H1 (cell line): ENCODE data around the gene CSNK1A1. TPM values are rescaled to one million over a fixed set of nuclear protein-coding genes. Genes with fewer than 3 reads are reported as not detected.

Source experiments
- CTCF ChIA-PET: fragments of 300-600 bp; sonication (Branson Sonifier 250); formaldehyde crosslinking; loops from one replicate; lab custom pipeline; 2021; ENCODE audit not compliant: partially characterized antibody; lab: Charles Lee
- POLR2A ChIA-PET: fragments of 300-600 bp; sonication (Branson Sonifier 250); formaldehyde crosslinking; loops from one replicate; lab custom pipeline; 2021; ENCODE audit warnings: inconsistent platforms; ENCODE audit not compliant: partially characterized antibody; lab: Charles Lee
- DNase-seq, 2 experiments: peaks; one replicate each; pipeline versions ENCODE4 v3.0.0 to v3.0.0-alpha.2; 2010 to 2022; ENCODE audit warnings: low spot score in 2 of 2, low read depth in 1 of 2, mixed read lengths in 1 of 2
- FAIRE-seq: peaks from 2 replicates; lab custom pipeline; 2011; peaks lifted over from hg19 to GRCh38; lab: Jason Lieb, UNC
- H2AFZ ChIP-seq: 2 replicates; pipeline ENCODE4 v1.8.1; 2012; ENCODE audit warnings: low read length, inconsistent platforms
- H2AK5ac ChIP-seq: 2 replicates; pipeline ENCODE4 v1.6.1; 2013; ENCODE audit warnings: low read depth, low read length
- H2BK120ac ChIP-seq: replicated peaks from 2 replicates; pipeline ENCODE3; 2013; ENCODE audit warnings: low read depth, low read length, inconsistent platforms
- H2BK12ac ChIP-seq: 2 replicates; pipeline ENCODE4 v1.6.1; 2013; ENCODE audit warnings: low read depth, low read length
- H2BK15ac ChIP-seq: 2 replicates; pipeline ENCODE4 v1.6.1; 2013; ENCODE audit warnings: low read length
- H2BK20ac ChIP-seq: 2 replicates; pipeline ENCODE4 v1.6.1; 2013; ENCODE audit warnings: low read length
- H2BK5ac ChIP-seq: 2 replicates; pipeline ENCODE4 v1.6.1; 2013; ENCODE audit warnings: low read depth, low read length
- H3K14ac ChIP-seq: 2 replicates; pipeline ENCODE4 v1.6.1; 2013; ENCODE audit warnings: inconsistent platforms; ENCODE audit not compliant: insufficient read length
- H3K18ac ChIP-seq: 2 replicates; pipeline ENCODE4 v1.6.1; 2013; ENCODE audit warnings: low read length; ENCODE audit errors: extremely low read depth
- H3K23ac ChIP-seq: 2 replicates; pipeline ENCODE4 v1.6.1; 2013; ENCODE audit warnings: inconsistent platforms; ENCODE audit not compliant: insufficient read length
- H3K23me2 ChIP-seq: 2 replicates; pipeline ENCODE4 v1.6.1; 2013; ENCODE audit warnings: low read depth, low read length
- H3K27ac ChIP-seq: 2 replicates; pipeline ENCODE4 v1.6.1; 2011; ENCODE audit warnings: low read depth, low read length, inconsistent platforms
- H3K27me3 ChIP-seq, 4 experiments: replicated peaks in 1 of 4; 1 replicate in 1 of 4; 2 replicates in 3 of 4; pipeline versions ENCODE4 v1.6.1 to v1.8.1; 2011 to 2013; ENCODE audit warnings: low read length in 3 of 4, mild to moderate bottlenecking in 3 of 4, inconsistent platforms in 2 of 4, mixed read lengths in 2 of 4, moderate library complexity in 1 of 4; ENCODE audit not compliant: control insufficient read depth in 3 of 4, insufficient read depth in 3 of 4; ENCODE audit errors: extremely low read depth in 1 of 4
- H3K36me3 ChIP-seq, 4 experiments: 2 replicates each; pipeline versions ENCODE4 v1.6.1 to v1.8.1; 2011 to 2013; ENCODE audit warnings: mild to moderate bottlenecking in 4 of 4, low read length in 3 of 4, moderate library complexity in 2 of 4, control low read depth in 1 of 4, inconsistent platforms in 1 of 4; ENCODE audit not compliant: insufficient read depth in 4 of 4, control insufficient read depth in 2 of 4
- H3K4ac ChIP-seq: replicated peaks from 2 replicates; pipeline ENCODE3; 2013; ENCODE audit warnings: low read length, low read depth, mixed read lengths, inconsistent platforms; ENCODE audit not compliant: insufficient read length
- H3K4me1 ChIP-seq, 4 experiments: replicated peaks in 1 of 4; 1 replicate in 1 of 4; 2 replicates in 3 of 4; pipeline versions ENCODE4 v1.6.1 to v1.8.1; 2011 to 2013; ENCODE audit warnings: low read length in 3 of 4, inconsistent platforms in 2 of 4, mixed read lengths in 1 of 4; ENCODE audit not compliant: insufficient read depth in 4 of 4, control insufficient read depth in 3 of 4
- H3K4me2 ChIP-seq, 2 experiments: 2 replicates each; pipeline versions ENCODE4 v1.6.1 to v1.8.1; 2011 to 2013; ENCODE audit warnings: low read depth in 2 of 2, low read length in 2 of 2, control low read depth in 1 of 2, inconsistent platforms in 1 of 2, mild to moderate bottlenecking in 1 of 2; ENCODE audit not compliant: insufficient read depth in 1 of 2
- H3K4me3 ChIP-seq, 4 experiments: fragments of 200-600, 300-600 bp in 1 of 4; sonication (generic), shearing (Covaris generic), sonication (Bioruptor Twin) in 1 of 4; 2 replicates each; pipeline versions ENCODE4 v1.5.1 to v1.8.1; 2011 to 2016; ENCODE audit warnings: low read length in 4 of 4, low read depth in 3 of 4, control low read depth in 2 of 4, inconsistent platforms in 2 of 4, mild to moderate bottlenecking in 2 of 4, mixed read lengths in 1 of 4, moderate library complexity in 1 of 4; ENCODE audit not compliant: insufficient read depth in 2 of 4; ENCODE audit errors: extremely low read depth in 1 of 4
- H3K56ac ChIP-seq: replicated peaks from 2 replicates; pipeline ENCODE3; 2013; ENCODE audit warnings: low read depth, mild to moderate bottlenecking, mixed read lengths, low read length, inconsistent platforms; ENCODE audit not compliant: insufficient read length
- H3K79me1 ChIP-seq: 2 replicates; pipeline ENCODE4 v1.6.1; 2013; ENCODE audit warnings: low read depth, low read length, control low read depth
- H3K79me2 ChIP-seq, 2 experiments: 2 replicates each; pipeline versions ENCODE4 v1.6.1 to v1.8.1; 2012 to 2013; ENCODE audit warnings: low read length in 2 of 2, mild to moderate bottlenecking in 2 of 2, inconsistent platforms in 1 of 2; ENCODE audit not compliant: insufficient read depth in 2 of 2, control insufficient read depth in 1 of 2
- H3K9ac ChIP-seq, 4 experiments: replicated peaks in 1 of 4; 1 replicate in 1 of 4; 2 replicates in 3 of 4; pipeline versions ENCODE4 v1.6.1 to v1.8.1; 2011 to 2013; ENCODE audit warnings: low read depth in 3 of 4, low read length in 3 of 4, control low read depth in 2 of 4, mild to moderate bottlenecking in 2 of 4, moderate library complexity in 2 of 4, inconsistent platforms in 1 of 4; ENCODE audit errors: extremely low read depth in 1 of 4
- H3K9me3 ChIP-seq, 2 experiments: 2 replicates each; pipeline versions ENCODE4 v1.6.1 to v1.8.1; 2012 to 2013; ENCODE audit warnings: mild to moderate bottlenecking in 2 of 2, moderate library complexity in 2 of 2, control low read depth in 1 of 2, inconsistent platforms in 1 of 2, low read depth in 1 of 2, low read length in 1 of 2, mixed read lengths in 1 of 2; ENCODE audit not compliant: insufficient read depth in 2 of 2
- H4K20me1 ChIP-seq, 2 experiments: replicated peaks in 1 of 2; 2 replicates each; pipeline versions ENCODE3 to v1.8.1; 2011 to 2013; ENCODE audit warnings: inconsistent platforms in 2 of 2, low read length in 2 of 2, mild to moderate bottlenecking in 1 of 2; ENCODE audit not compliant: insufficient read depth in 2 of 2, control insufficient read depth in 1 of 2
- H4K5ac ChIP-seq: 2 replicates; pipeline ENCODE4 v1.6.1; 2013; ENCODE audit warnings: low read length, low read depth, mixed read lengths, inconsistent platforms; ENCODE audit not compliant: insufficient read length
- H4K8ac ChIP-seq: 2 replicates; pipeline ENCODE4 v1.8.0; 2013; ENCODE audit warnings: mild to moderate bottlenecking, moderate library complexity, low read length, inconsistent platforms; ENCODE audit not compliant: insufficient read depth; ENCODE audit errors: extremely low read depth
- H4K91ac ChIP-seq: replicated peaks from 2 replicates; pipeline ENCODE3; 2013; ENCODE audit warnings: low read length, mixed read lengths, inconsistent platforms; ENCODE audit not compliant: insufficient read length
- BRCA1 ChIP-seq: IDR thresholded peaks from 2 replicates; pipeline ENCODE4 v1.6.1; 2012; ENCODE audit warnings: low read depth, low read length, improper control_type of control experiment
- HDAC6 ChIP-seq: IDR thresholded peaks from one replicate; pipeline ENCODE4 v1.7.1; 2012; ENCODE audit warnings: low read depth, mild to moderate bottlenecking, inconsistent platforms, low read length, moderate library complexity
- MAX ChIP-seq: IDR thresholded peaks from 2 replicates; pipeline ENCODE4 v1.6.1; 2012; ENCODE audit warnings: inconsistent platforms
- POLR2AphosphoS5 ChIP-seq: IDR thresholded peaks from 2 replicates; pipeline ENCODE4 v1.6.1; 2011; ENCODE audit warnings: low read depth, low read length
- RAD21 ChIP-seq, 2 experiments: IDR thresholded peaks in 1 of 2; conservative IDR thresholded peaks in 1 of 2; 2 replicates each; pipeline ENCODE4 v1.6.1; 2011; ENCODE audit warnings: low read depth in 2 of 2, low read length in 2 of 2, improper control_type of control experiment in 1 of 2, inconsistent platforms in 1 of 2, mild to moderate bottlenecking in 1 of 2, moderate library complexity in 1 of 2
- SP4 ChIP-seq: IDR thresholded peaks from 2 replicates; pipeline ENCODE4 v1.6.1; 2012; ENCODE audit warnings: low read length, inconsistent platforms
- WGBS, 2 experiments: shearing (Covaris generic) in 1 of 2; methylation state at CpG; one replicate each; pipeline versions ENCODE4 v1.1.6 to v1.1.7; 2013 to 2015; ENCODE audit warnings: low lambda C conversion rate in 2 of 2, mixed read lengths in 2 of 2, inconsistent platforms in 1 of 2, low coverage in 1 of 2, missing lambda C conversion rate in 1 of 2; ENCODE audit not compliant: insufficient replicate concordance in 2 of 2, insufficient coverage in 1 of 2, insufficient read length in 1 of 2; ENCODE audit errors: extremely low coverage in 1 of 2, missing lambda C conversion rate in 1 of 2; 5-methylcytosine and 5-hydroxymethylcytosine counted together
- polyA plus RNA-seq, 7 experiments: library from polyadenylated mRNA; depleted of rRNA in 3 of 7; stranded (reverse) in 5 of 7; unstranded in 2 of 7; fragments of >200 nt in 5 of 7; fragments of 200-250 nt in 2 of 7; gene quantifications; 1 replicate in 5 of 7; 2 replicates in 1 of 7; 4 replicates in 1 of 7; pipeline versions ENCODE4 v1.2.1 to v1.2.3, GENCODE V29; 2011 to 2013; ENCODE audit warnings: missing spikeins in 2 of 7, mixed read lengths in 2 of 7
- total RNA-seq: library from RNA; stranded (reverse); fragmentation: NEBNext Ultra II Directional; extraction: Animal tissue kit (Norgen Biotek cat#: 25700); gene quantifications from 2 replicates; pipeline ENCODE4 v1.2.1, GENCODE V29; 2021

CSNK1A1 gene
- total and polyA plus RNA-seq, 2 of the 8 experiments (the other 6 are each of a cell fraction or from before 2014, with no cell fraction given), result 61.2 to 244 TPM

GRCh38 chr5:149528281-149529060 lies 22.8 kb downstream of the CSNK1A1 start:
- 81% methylated on average over 4 of the region's 4 CpGs; no CpG with 5 or more reads in 1 of the 2 experiments for whole genome bisulfite sequencing, 2 experiments
- ChIA-PET CTCF (interaction anchor here (0.9 to 1.4 kb wide), 6 partner anchors 9 to 139 kb away, joined by 3 to 4 read pairs (median 4); no protein-coding TSS in a partner anchor), POLR2A (interaction anchor here (1.0 to 1.9 kb wide), 3 partner anchors 10 to 18 kb away, joined by 3 to 14 read pairs (median 7); no protein-coding TSS in a partner anchor)

More at GRCh38 chr5:149528281-149529060, 22.8 kb downstream of the CSNK1A1 start:
- no peaks in the 10 kb centered on the region for H3K27me3 ChIP-seq
- H4K5ac ChIP-seq, result no peak overlapping the region
- H3K79me2 ChIP-seq, result peaks cover 49 to 100% of the 10 kb centered on the region in 2 experiments
- no peak for TF ChIP-seq HDAC6
- no peak for TF ChIP-seq BRCA1
- no peak for TF ChIP-seq RAD21 (IDR thresholded peaks at IDR 0.05 in 1 of 2, conservative IDR thresholded peaks at IDR 0.05 in 1 of 2; ENCODE audit: low read depth in 2 of 2, low read length in 2 of 2)
- no peak for TF ChIP-seq POLR2AphosphoS5
- TF ChIP-seq MAX, result no peak
- TF ChIP-seq SP4, result no peak
- H3K79me1 ChIP-seq, result peaks cover 2% of the 10 kb centered on the region; the same call in 1 of the 2 replicates
- no peak overlapping the region for H2BK12ac ChIP-seq
- H3K4ac ChIP-seq, result no peak overlapping the region
- H3K23me2 ChIP-seq, result no peaks in the 10 kb centered on the region
- no peak overlapping the region for H4K91ac ChIP-seq
- no peak overlapping the region for H2AK5ac ChIP-seq
- H4K8ac ChIP-seq, result no peak overlapping the region
- H3K36me3 ChIP-seq, result peaks cover 0 to 17% (median 3%) of the 10 kb centered on the region in 4 experiments; a peak in 2 of 8 replicates
- no peak overlapping the region for H2BK20ac ChIP-seq
- H3K14ac ChIP-seq, result no peak overlapping the region
- no peak overlapping the region for H3K4me2 ChIP-seq
- no peak for FAIRE-seq
- H3K27ac ChIP-seq, result no peak overlapping the region
- no peak overlapping the region for H2BK5ac ChIP-seq
- H3K56ac ChIP-seq, result no peak overlapping the region
- H2AFZ ChIP-seq, result no peak overlapping the region
- no peaks in the 10 kb centered on the region for H3K9me3 ChIP-seq
- no peak overlapping the region for H3K23ac ChIP-seq
- no peak overlapping the region for H3K18ac ChIP-seq
- no peak overlapping the region for H3K9ac ChIP-seq
- H2BK120ac ChIP-seq, result no peak overlapping the region
- H3K4me1 ChIP-seq, result peaks cover 0 to 11% (median 2%) of the 10 kb centered on the region in 4 experiments; a peak in 3 of 7 replicates
- H3K4me3 ChIP-seq, result no peak overlapping the region
- peaks cover 23 to 38% of the 10 kb centered on the region in 2 experiments for H4K20me1 ChIP-seq
- no peak overlapping the region for H2BK15ac ChIP-seq
- DNase-seq, result no peak
